ENCODE results near the gene SHC3. TPM values are rescaled to one million over a fixed set of nuclear protein-coding genes. Genes with fewer than 3 reads are reported as not detected.
"Not testable (repeated sequence)": the region's sequence is repeated elsewhere in the genome, so short reads cannot be mapped to it uniquely, and the experiment has no call there.

The SHC3 gene
- polyA plus RNA-seq (ENCODE audit: insufficient read length in 3 of 3) = 1 to 10 TPM; 2.2 to 2.7 (median 2.5) TPM

GRCh38 chr9:89177944-89178829, at the start of gene SHC3:
Gene SHC3 (minus strand): TSS chr9:89178818. CDS start chr9:89178460, 358 bp downstream.
- DNase-seq (ENCODE audit: low read depth in 3 of 3, low spot score in 2 of 3) = no peak

- no peak for DNase-seq (ENCODE audit: low read depth in 3 of 3, low spot score in 2 of 3)
Measured at GRCh38 chr9:89225991-89226471, 47.4 kb upstream of the SHC3 start.

- DNase-seq (ENCODE audit: low read depth in 3 of 3, low spot score in 2 of 3) = no peak
Measured at GRCh38 chr9:89225587-89225986, 47.0 kb upstream of the SHC3 start.

DNA sequence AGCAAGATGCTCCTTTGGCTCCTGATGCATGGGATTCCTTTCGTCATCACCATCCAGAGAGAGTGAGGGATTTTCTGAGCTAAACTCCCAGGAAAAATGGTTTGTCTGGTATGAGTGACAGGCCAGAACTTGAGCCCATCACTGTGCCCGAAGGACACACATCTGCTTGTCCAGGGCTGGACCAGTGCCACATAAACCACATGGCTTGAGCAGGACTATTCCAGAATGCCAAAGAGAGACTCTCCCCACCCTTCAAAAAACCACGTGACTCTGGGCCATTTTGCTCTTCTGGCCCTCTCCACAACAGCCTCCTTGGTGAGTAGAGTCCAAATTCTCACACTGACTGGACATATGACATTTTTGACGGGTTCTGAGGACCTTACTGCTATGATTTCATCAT, 46.4 kb upstream of the SHC3 start:
- no peak for DNase-seq (ENCODE audit: low read depth in 3 of 3, low spot score in 2 of 3)

DNA sequence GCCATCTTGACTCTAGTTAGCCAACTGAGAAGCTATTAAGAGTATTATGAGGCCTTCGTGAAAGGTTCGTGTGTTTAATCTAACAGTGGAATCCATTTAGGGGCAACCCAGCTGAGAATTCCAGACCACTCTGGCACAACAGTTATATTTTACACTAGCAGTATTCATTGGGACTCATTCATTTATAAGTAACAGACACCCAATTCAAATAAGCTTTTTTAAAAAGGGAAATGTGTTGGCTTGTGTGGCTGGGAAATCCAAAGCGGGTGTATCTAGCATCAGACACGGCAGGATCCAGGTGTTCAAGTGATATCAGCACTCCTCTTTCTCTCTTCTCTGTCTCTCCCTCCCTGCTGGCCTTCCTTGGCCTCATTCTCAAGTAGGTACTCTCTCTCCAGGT, 46.0 kb upstream of the SHC3 start:
- DNase-seq (ENCODE audit: low read depth in 3 of 3, low spot score in 2 of 3) = no peak

GRCh38 chr9:89223396-89223977, 44.9 kb upstream of the SHC3 start:
- no peak for DNase-seq (ENCODE audit: low read depth in 3 of 3, low spot score in 2 of 3)

- DNase-seq (ENCODE audit: low read depth in 3 of 3, low spot score in 2 of 3) = no peak
Measured at GRCh38 chr9:89219637-89220036, 41.0 kb upstream of the SHC3 start.

DNA sequence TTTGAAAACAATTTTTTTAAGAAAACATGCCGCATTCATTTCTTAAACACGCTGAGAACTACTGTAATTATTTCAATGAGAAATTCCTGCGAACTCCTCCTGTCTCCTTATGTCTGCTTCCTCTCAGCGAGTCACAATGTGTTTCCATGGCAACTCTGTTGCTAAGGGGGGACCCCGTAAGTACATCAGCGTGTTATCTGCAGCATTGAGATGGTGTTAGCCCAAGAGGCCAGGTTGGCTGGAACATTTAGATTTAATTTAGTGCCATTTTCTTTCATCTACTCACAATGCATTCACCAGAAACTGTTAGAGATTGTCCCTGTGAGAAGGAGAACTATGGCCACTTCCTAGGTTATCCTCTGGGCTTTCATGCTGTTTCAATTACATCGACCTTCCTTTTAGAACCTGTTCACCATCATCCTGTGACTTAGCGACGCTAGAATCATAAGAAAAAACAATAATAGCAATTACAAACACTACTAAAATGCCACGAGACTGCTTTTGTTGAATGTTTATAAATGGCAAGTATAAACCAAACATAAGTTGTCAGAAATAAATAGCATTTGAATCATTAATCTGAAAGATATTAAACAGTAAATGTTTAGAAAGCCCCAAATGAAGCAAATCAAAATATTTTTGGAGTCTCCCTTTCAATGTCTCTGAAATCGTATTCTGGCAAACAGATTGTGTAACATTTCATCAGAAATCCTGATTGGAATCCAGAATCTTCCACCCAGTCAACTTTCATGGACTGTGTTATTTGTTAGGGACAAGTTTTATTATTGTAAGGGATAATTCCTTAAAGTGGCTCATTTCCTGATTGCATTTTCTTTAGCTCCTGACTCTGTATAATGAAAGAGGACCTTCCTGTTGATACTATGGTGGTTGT, 39.7 kb upstream of the SHC3 start:
- DNase-seq (ENCODE audit: low read depth in 3 of 3, low spot score in 2 of 3) = no peak

DNA sequence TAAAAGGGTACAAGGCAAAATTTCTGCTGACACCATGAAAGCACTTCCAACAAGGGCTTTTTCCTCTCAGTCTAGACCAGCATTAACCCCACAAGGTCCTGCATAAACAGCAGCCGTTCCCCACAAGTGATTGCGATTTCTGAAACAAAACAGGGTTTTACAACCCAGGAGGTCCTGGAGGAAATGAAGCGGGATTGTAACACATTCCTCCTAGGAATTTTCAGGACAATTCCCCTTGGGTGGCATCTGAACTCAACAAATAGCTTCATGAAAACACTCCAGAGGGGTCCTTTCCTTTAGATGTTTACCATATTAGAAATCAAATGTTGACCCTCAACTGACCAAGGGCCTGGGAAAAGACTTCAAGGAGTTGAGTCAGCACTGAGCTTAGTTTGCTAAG, 36.7 kb upstream of the SHC3 start:
- DNase-seq (ENCODE audit: low read depth in 3 of 3, low spot score in 2 of 3) = no peak

DNA sequence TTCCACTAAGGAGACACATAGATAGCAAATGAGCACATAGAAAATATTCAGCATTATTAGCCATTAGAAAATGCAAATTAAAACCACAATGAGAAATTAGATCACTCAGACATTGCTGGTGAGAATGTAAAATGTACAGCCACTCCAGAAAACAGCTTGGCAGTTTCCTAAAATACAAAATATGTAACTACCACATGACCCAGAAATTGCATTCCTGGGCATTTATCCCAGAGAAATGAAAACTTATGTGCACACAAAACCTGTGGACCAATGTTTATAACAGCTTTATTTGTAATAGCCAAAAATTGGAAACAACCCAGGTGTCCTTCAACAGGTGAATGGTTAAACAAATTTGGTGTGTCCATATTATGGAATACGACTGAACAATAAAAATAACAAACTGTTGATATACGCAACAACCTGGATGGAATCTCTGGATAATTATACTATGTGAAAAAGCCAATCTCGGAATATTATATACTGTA, 34.8 kb upstream of the SHC3 start:
- DNase-seq (ENCODE audit: low read depth in 3 of 3, low spot score in 2 of 3) = no peak

GRCh38 chr9:89212171-89212570, 33.6 kb upstream of the SHC3 start:
- no peak for DNase-seq (ENCODE audit: low read depth in 3 of 3, low spot score in 2 of 3)

DNA sequence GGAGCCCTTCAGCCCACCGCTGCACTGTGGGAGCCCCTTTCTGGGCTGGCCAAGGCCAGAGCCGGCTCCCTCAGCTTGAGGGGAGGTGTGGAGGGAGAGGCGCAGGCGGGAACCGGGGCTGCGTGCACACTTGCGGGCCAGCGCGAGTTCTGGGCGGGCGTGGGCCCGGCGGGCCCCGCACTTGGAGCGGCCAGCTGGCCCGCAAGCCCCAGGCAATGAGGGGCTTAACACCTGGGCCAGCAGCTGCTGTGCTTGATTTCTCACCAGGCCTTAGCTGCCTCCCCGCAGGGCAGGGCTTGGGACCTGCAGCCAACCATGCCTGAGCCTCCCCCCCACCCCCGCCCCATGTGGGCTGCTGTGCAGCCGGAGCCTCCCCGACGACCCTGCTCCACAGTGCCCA, 30.7 kb upstream of the SHC3 start:
- not testable (repeated sequence) for DNase-seq (ENCODE audit: low read depth in 3 of 3, low spot score in 2 of 3)

GRCh38 chr9:89207026-89207425, 28.4 kb upstream of the SHC3 start:
- no peak for DNase-seq (ENCODE audit: low read depth in 3 of 3, low spot score in 2 of 3)

DNA sequence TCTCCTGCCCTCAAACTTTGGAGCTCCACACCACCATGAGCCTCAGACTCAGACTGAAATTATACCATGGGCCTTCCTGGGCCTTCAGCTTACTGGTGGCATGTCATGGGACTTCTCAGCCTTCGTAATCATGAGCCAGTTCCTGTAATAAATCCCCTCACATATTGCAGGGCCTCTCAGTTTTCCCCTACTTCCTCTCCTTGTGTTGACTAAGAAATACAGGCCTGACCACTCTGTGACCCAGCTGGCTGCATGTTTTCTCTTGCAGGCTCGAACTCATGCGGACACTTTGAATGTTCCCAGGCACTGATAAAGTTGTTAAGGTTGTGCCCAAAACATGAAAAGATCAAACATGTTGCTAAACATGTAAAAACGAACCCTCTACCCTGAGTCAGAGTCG, 26.2 kb upstream of the SHC3 start:
- DNase-seq (ENCODE audit: low read depth in 3 of 3, low spot score in 2 of 3) = no peak

DNA sequence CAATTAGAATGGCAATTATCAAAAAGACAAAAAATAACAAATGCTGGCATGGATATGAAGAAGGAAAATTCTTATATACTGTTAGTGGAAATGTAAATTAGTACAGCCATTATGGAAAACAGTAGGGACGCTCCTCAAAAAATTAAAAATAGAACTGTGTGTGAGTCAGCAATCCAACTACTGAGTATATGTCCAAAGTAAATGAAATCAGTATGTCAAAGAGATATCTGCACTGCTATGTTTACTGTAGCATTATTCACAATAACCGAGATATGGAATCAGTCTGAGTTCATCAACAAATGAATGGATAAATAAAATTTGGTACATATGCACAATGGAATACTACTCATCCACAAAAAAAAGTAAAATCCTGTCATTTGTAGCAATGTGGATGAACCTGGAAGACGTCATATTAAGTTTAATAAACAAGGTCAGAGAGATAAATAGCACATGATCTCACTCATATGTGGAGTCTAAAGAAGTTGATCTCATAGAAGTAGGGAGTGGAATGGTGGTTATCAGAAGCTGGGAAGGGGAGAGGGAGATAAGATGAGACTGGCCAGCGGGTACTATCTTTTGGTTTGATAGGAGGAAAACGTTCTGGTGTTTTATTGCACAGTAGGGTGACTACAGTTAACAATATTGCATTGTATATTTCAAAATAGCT, 16.6 kb upstream of the SHC3 start:
- no peak for DNase-seq (ENCODE audit: low read depth in 3 of 3, low spot score in 2 of 3)

DNA sequence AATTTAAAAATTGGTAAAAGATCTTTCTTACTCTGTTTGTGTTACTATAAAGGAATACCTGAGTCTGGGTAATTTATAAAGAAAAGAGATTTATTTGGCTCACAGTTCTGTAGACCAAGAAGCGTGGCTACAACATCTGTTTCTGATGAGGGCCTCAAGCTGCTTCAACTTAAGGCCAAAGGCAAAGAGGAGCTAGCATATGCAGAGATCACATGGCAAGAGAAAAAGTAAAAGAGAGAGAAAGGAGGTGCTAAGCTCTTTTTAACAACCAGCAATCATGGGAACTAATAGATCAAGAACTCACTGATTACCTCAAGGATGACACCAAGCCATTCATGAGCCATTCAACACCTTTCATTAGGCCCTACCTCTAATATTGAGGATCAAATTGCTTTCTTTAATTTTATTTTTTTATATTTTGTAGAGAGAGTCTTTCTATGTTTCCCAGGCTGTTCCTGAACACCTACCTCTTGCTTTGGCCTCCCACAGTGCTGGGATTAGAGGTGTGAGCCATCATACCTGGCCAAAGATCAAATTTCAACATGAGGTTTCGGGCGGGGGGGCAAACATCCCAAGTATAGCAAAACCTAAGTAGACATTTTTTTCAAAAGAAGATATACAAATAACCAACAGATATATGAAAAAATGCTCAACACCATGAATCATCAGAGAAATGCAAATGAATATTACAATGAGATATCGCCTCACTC, 16.0 kb upstream of the SHC3 start:
- DNase-seq (ENCODE audit: low read depth in 3 of 3, low spot score in 2 of 3) = no peak

- no peak for DNase-seq (ENCODE audit: low read depth in 3 of 3, low spot score in 2 of 3)
Measured at GRCh38 chr9:89191004-89191403, 12.4 kb upstream of the SHC3 start.

DNA sequence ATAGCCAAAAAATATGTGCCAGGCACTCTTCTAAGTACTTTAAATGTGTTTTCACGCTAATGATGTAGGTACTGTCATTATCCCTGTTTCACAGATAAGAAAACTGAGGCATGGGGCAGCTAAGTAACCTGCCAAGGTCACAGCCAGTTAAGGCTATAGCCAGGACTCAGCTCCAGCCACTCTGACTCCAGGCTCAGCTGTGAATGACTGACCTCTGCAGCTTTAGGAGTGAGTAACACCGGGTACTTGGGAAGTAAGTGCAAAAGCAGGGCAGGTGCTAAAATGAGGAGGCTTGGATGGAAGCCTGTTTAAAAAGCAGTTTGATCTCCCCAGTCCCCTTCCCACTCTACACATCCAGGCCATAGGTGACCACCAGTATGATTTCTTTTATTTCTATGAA, 10.6 kb upstream of the SHC3 start:
- DNase-seq (ENCODE audit: low read depth in 3 of 3, low spot score in 2 of 3) = no peak

- no peak for DNase-seq (ENCODE audit: low read depth in 3 of 3, low spot score in 2 of 3)
Measured at GRCh38 chr9:89187950-89188349, 9.3 kb upstream of the SHC3 start.

DNA sequence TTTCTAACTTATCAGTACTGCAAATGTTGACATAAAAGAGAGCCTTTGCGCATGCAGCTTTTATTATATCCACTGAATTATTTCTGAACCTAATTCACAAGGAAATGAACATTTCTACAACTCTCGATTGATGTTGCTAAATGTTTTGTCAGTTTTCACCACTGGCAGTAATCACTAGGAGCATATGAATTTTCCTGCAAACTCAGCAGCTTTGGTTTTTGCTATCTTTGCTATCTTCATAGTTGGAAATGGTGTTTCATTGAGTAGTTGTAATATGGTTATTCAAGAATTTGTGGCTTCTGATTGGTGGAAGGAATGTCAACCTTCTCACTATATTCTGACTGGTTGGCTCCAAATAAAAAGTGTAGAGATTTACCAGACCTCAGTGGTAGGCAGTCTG, 8.9 kb upstream of the SHC3 start:
- DNase-seq (ENCODE audit: low read depth in 3 of 3, low spot score in 2 of 3) = no peak

Measured in right renal cortex interstitium (tissue), 3 donors.